Liver (tissue), 9 donors: ENCODE measurements around the gene BCS1L. TPM values are rescaled to one million over a fixed set of nuclear protein-coding genes. Genes with fewer than 3 reads are reported as not detected.
A peak's percentile ranks its signal among the peaks of the same experiment; 100 is the strongest.

Source experiments
- DNase-seq: peaks from one replicate; pipeline ENCODE4 v3.0.0-alpha.2; 2017; ENCODE audit warnings: low spot score
- H3K27ac ChIP-seq, 2 donors: one replicate each; pipeline ENCODE4 v1.7.0; 2013; ENCODE audit warnings: inconsistent platforms in 2 of 2, low read length in 2 of 2, control low read depth in 1 of 2, low read depth in 1 of 2, mild to moderate bottlenecking in 1 of 2
- H3K27me3 ChIP-seq, 4 donors: one replicate each; pipeline versions ENCODE4 v1.6.1 to v1.7.0; 2013; ENCODE audit warnings: low read length in 3 of 4, inconsistent platforms in 1 of 4, mild to moderate bottlenecking in 1 of 4, moderate library complexity in 1 of 4; ENCODE audit not compliant: control insufficient read depth in 4 of 4, insufficient read depth in 4 of 4
- H3K36me3 ChIP-seq, 4 donors: one replicate each; pipeline versions ENCODE4 v1.6.1 to v1.7.0; 2013; ENCODE audit warnings: low read length in 3 of 4, mild to moderate bottlenecking in 3 of 4, low read depth in 1 of 4, moderate library complexity in 1 of 4; ENCODE audit not compliant: control insufficient read depth in 4 of 4, insufficient read depth in 3 of 4
- H3K4me1 ChIP-seq, 4 donors: one replicate each; pipeline versions ENCODE4 v1.6.1 to v1.7.0; 2013; ENCODE audit warnings: low read length in 3 of 4, mild to moderate bottlenecking in 3 of 4, moderate library complexity in 1 of 4; ENCODE audit not compliant: control insufficient read depth in 4 of 4, insufficient read depth in 4 of 4
- H3K4me3 ChIP-seq, 3 donors: one replicate each; pipeline versions ENCODE4 v1.6.1 to v1.7.0; 2013; ENCODE audit warnings: low read length in 3 of 3, control low read depth in 1 of 3, low read depth in 1 of 3, mild to moderate bottlenecking in 1 of 3
- H3K9ac ChIP-seq, 2 donors: one replicate each; pipeline ENCODE4 v1.7.0; 2013; ENCODE audit warnings: low read length in 2 of 2, mild to moderate bottlenecking in 2 of 2, moderate library complexity in 2 of 2, control low read depth in 1 of 2, low read depth in 1 of 2
- H3K9me3 ChIP-seq, 4 donors: one replicate each; pipeline versions ENCODE4 v1.6.1 to v1.7.0; 2013; ENCODE audit warnings: low read length in 3 of 4; ENCODE audit not compliant: control insufficient read depth in 4 of 4
- ATF3 ChIP-seq: IDR thresholded peaks from 2 replicates; pipeline ENCODE4 v1.6.1; 2016; ENCODE audit warnings: antibody characterized with exemption
- CTCF ChIP-seq: fragments of 150-350 bp; IDR thresholded peaks from 2 replicates; pipeline ENCODE4 v1.5.1; 2017; ENCODE audit warnings: improper control_type of control experiment, low read depth, low read length; ENCODE audit not compliant: missing input control
- EGR1 ChIP-seq, 2 donors: IDR thresholded peaks; 2 replicates each; pipeline ENCODE4 v1.6.1; 2016 to 2018; ENCODE audit warnings: antibody characterized with exemption in 2 of 2, low read depth in 2 of 2
- FOXA1 ChIP-seq: IDR thresholded peaks from 2 replicates; pipeline ENCODE4 v1.6.1; 2016; ENCODE audit warnings: antibody characterized with exemption
- FOXA2 ChIP-seq: IDR thresholded peaks from 2 replicates; pipeline ENCODE4 v1.6.1; 2016; ENCODE audit warnings: antibody characterized with exemption
- GABPA ChIP-seq, 2 donors: IDR thresholded peaks in 1 of 2; conservative IDR thresholded peaks in 1 of 2; 2 replicates each; pipeline ENCODE4 v1.6.1; 2016; ENCODE audit warnings: antibody characterized with exemption in 2 of 2, mild to moderate bottlenecking in 1 of 2, moderate library complexity in 1 of 2
- HNF4A ChIP-seq, 2 donors: conservative IDR thresholded peaks; 2 replicates each; pipeline ENCODE4 v1.6.1; 2016; ENCODE audit warnings: antibody characterized with exemption in 2 of 2, mild to moderate bottlenecking in 2 of 2
- HNF4G ChIP-seq: IDR thresholded peaks from 2 replicates; pipeline ENCODE4 v1.6.1; 2016; ENCODE audit warnings: antibody characterized with exemption
- JUND ChIP-seq, 2 donors: IDR thresholded peaks; 2 replicates each; pipeline ENCODE4 v1.6.1; 2016; ENCODE audit warnings: antibody characterized with exemption in 2 of 2
- MAX ChIP-seq: IDR thresholded peaks from 2 replicates; pipeline ENCODE4 v1.6.1; 2016; ENCODE audit warnings: antibody characterized with exemption
- NR2F2 ChIP-seq: IDR thresholded peaks from 2 replicates; pipeline ENCODE4 v1.6.1; 2016; ENCODE audit warnings: antibody characterized with exemption
- RAD21 ChIP-seq, 2 donors: IDR thresholded peaks; 2 replicates each; pipeline ENCODE4 v1.6.1; 2016; ENCODE audit warnings: antibody characterized with exemption in 2 of 2, mild to moderate bottlenecking in 2 of 2
- REST ChIP-seq: IDR thresholded peaks from 2 replicates; pipeline ENCODE4 v1.6.1; 2016; ENCODE audit warnings: antibody characterized with exemption, mild to moderate bottlenecking
- RXRA ChIP-seq, 2 donors: IDR thresholded peaks; 2 replicates each; pipeline ENCODE4 v1.6.1; 2017 to 2018; ENCODE audit warnings: antibody characterized with exemption in 2 of 2, mild to moderate bottlenecking in 1 of 2
- SP1 ChIP-seq: IDR thresholded peaks from 2 replicates; pipeline ENCODE4 v1.6.1; 2018; ENCODE audit warnings: antibody characterized with exemption, mild to moderate bottlenecking
- TAF1 ChIP-seq: conservative IDR thresholded peaks from 2 replicates; pipeline ENCODE4 v1.6.1; 2016; ENCODE audit warnings: antibody characterized with exemption, mild to moderate bottlenecking
- YY1 ChIP-seq: IDR thresholded peaks from 2 replicates; pipeline ENCODE4 v1.6.1; 2016; ENCODE audit warnings: antibody characterized with exemption, mild to moderate bottlenecking
- ZBTB33 ChIP-seq: IDR thresholded peaks from 2 replicates; pipeline ENCODE4 v1.6.1; 2016; ENCODE audit warnings: antibody characterized with exemption
- WGBS: extraction: QIAGEN DNeasy Blood & Tissue Kit; methylation state at CpG from one replicate; pipeline ENCODE4 v1.1.7; 2013; 5-methylcytosine and 5-hydroxymethylcytosine counted together
- polyA plus RNA-seq, 2 donors: library from polyadenylated mRNA; stranded (reverse) in 1 of 2; unstranded in 1 of 2; fragments of 200-250 nt in 1 of 2; fragments of >200 nt in 1 of 2; fragmentation: Nextera tagmentation in 1 of 2; extraction: Ambion mirVana in 1 of 2; gene quantifications; one replicate each; pipeline versions ENCODE4 v1.2.1 to v1.2.3, GENCODE V29; 2013 to 2015
- total RNA-seq, 2 donors: library from RNA; depleted of rRNA; stranded (reverse); fragments of >200 nt; gene quantifications; one replicate each; pipeline ENCODE4 v1.2.3, GENCODE V29; 2014
- donor health status: healthy.
- donor health status: healthy.
- donor health status: healthy.
- donor health status: healthy.
- donor health status: healthy.

The BCS1L gene
- total and polyA plus RNA-seq, 4 donors, result 14.8 to 30.1 (median 25.2) TPM

GRCh38 chr2:218671654-218672566 is 12.4 kb downstream of the BCS1L start, which contains the start of the genes RNF25 and STK36 (continued):
- peak; percentile 16 for TF ChIP-seq SP1
- peak; percentile 42 to 56 for TF ChIP-seq RXRA (IDR thresholded peaks at IDR 0.05)

GRCh38 chr2:218679119-218679518 is 19.6 kb downstream of the BCS1L start:
- no peaks in the 10 kb centered on the region for H3K27me3 ChIP-seq
- no peak overlapping the region for H3K27ac ChIP-seq
- no peak for TF ChIP-seq TAF1
- no peak for TF ChIP-seq RAD21 (IDR thresholded peaks at IDR 0.05)
- no peak for TF ChIP-seq CTCF
- no peak for TF ChIP-seq MAX
- no peak for TF ChIP-seq EGR1 (IDR thresholded peaks at IDR 0.05; ENCODE audit: low read depth in 2 of 2)
- TF ChIP-seq NR2F2, result no peak
- TF ChIP-seq SP1, result no peak
- no peak for TF ChIP-seq RXRA (IDR thresholded peaks at IDR 0.05)
- TF ChIP-seq YY1, result no peak
- no peak for TF ChIP-seq HNF4A (conservative IDR thresholded peaks at IDR 0.05)
- TF ChIP-seq FOXA2, result no peak
- no peak for TF ChIP-seq JUND (IDR thresholded peaks at IDR 0.05)
- TF ChIP-seq ZBTB33, result no peak
- no peak for TF ChIP-seq GABPA (IDR thresholded peaks at IDR 0.05 in 1 of 2, conservative IDR thresholded peaks at IDR 0.05 in 1 of 2)
- no peak for TF ChIP-seq FOXA1
- TF ChIP-seq HNF4G, result no peak
- TF ChIP-seq REST, result no peak
- TF ChIP-seq ATF3, result no peak
- peaks cover 0 to 22% (median 9%) of the 10 kb centered on the region in 4 donors for H3K36me3 ChIP-seq
- no peak overlapping the region for H3K4me3 ChIP-seq
- DNase-seq, result no peak
- WGBS, result 69% methylated on average over 4 of the region's 4 CpGs
- no peak overlapping the region for H3K9ac ChIP-seq
- H3K9me3 ChIP-seq, result no peaks in the 10 kb centered on the region
- H3K4me1 ChIP-seq, result no peaks in the 10 kb centered on the region
